Upper lobe of left lung (tissue), 4 donors: ENCODE measurements around the gene ZBTB45.

ENCODE experiments used
- CTCF ChIP-seq, 6 experiments: fragments of 450-650 bp in 4 of 6; fragments of 200-600 bp in 2 of 6; sonication (generic) in 2 of 6; IDR thresholded peaks; one replicate each; pipeline ENCODE4 v1.5.1; 2016 to 2019; ENCODE audit warnings: antibody characterized with exemption in 6 of 6
- EP300 ChIP-seq, 4 donors: sonication (generic); formaldehyde crosslinking; IDR thresholded peaks; one replicate each; pipeline ENCODE4 v1.5.1; 2017; ENCODE audit warnings: antibody characterized with exemption in 4 of 4, control low read depth in 2 of 4
- POLR2A ChIP-seq, 4 donors: fragments of 450-650 bp; IDR thresholded peaks; one replicate each; pipeline ENCODE4 v1.5.1; 2016 to 2017; ENCODE audit warnings: antibody characterized with exemption in 4 of 4, mild to moderate bottlenecking in 2 of 4
- POLR2AphosphoS5 ChIP-seq, 2 donors: sonication (generic); formaldehyde crosslinking; IDR thresholded peaks; one replicate each; pipeline ENCODE4 v1.5.1; 2017; ENCODE audit warnings: antibody characterized with exemption in 2 of 2

- TF ChIP-seq EP300 (IDR thresholded peaks at IDR 0.05) (no peak), CTCF (IDR thresholded peaks at IDR 0.05) (no peak), POLR2AphosphoS5 (IDR thresholded peaks at IDR 0.05) (no peak), POLR2A (IDR thresholded peaks at IDR 0.05) (no peak)
Measured at GRCh38 chr19:58466089-58466759, 53.4 kb downstream of the ZBTB45 start.
